TTC549 (cell line): Measurements from ENCODE around the gene PTBP2.

Experiments
- FAIRE-seq: peaks from 2 replicates; lab custom pipeline; 2012; peaks lifted over from hg19 to GRCh38; lab: Jason Lieb, UNC

The PTBP2 gene, protein sequence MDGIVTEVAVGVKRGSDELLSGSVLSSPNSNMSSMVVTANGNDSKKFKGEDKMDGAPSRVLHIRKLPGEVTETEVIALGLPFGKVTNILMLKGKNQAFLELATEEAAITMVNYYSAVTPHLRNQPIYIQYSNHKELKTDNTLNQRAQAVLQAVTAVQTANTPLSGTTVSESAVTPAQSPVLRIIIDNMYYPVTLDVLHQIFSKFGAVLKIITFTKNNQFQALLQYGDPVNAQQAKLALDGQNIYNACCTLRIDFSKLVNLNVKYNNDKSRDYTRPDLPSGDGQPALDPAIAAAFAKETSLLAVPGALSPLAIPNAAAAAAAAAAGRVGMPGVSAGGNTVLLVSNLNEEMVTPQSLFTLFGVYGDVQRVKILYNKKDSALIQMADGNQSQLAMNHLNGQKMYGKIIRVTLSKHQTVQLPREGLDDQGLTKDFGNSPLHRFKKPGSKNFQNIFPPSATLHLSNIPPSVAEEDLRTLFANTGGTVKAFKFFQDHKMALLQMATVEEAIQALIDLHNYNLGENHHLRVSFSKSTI

GRCh38 chr1:96721416-96722160, at the start of gene PTBP2:
Gene PTBP2 (plus strand): TSS chr1:96721784. CDS start chr1:96721865, 81 bp downstream.
- no peak for FAIRE-seq

DNA sequence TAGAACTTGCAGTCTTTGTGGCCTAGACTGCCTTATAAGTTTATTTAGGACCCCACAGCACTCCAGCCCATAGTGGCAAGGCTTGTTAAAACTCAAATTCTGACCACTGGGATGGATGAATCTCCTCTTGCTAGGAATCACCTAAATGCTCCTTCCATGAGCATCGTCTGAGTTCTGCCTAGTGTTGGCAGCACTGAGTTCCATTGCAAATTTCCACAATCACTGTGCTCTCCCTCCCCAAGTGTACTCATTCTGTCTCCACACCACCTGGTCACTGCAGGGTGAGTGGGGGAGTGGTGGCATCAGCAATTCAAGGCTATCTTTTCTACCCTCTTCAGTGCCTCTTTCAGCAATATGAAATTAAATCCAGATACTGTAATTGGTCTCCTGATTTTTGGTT, 46.7 kb upstream of the PTBP2 start:
- no peak for FAIRE-seq

DNA sequence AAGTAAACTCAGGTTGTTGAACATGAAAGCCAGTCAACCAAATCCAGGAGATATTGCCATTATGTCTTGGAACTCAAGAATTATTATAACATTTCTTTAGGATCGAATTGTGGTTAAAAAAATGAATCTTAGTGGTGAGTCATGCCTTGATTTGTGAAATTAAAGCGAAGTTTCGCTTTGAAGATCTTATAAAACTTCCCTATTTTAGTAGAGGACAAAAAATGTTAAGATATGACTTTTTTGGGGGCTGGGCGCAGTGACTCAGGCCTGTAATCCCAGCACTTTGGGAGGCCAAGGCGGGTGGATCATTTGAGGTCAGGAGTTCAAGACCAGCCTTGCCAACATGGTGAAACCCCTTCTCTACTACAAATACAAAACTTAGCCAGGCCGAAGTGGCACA, 39.5 kb upstream of the PTBP2 start:
- no peak for FAIRE-seq

DNA sequence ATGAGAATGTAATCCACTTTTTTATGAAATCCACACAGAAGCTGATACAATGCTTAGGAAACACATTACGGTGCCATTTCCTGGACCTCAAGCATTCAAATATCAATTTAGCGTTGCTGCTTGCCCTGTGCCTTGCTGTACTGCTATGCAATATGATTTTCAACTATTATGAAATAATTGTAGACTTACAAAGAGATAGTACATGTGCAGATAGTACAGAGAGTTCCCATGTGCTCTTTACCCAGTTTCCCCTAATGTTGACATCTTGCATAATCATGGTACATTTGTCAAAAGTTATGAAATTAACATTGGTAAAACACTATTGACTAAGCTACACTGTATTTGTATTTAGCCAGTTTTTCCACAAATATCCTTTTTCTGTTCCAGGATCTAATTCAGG, 37.7 kb upstream of the PTBP2 start:
- FAIRE-seq: no peak

DNA sequence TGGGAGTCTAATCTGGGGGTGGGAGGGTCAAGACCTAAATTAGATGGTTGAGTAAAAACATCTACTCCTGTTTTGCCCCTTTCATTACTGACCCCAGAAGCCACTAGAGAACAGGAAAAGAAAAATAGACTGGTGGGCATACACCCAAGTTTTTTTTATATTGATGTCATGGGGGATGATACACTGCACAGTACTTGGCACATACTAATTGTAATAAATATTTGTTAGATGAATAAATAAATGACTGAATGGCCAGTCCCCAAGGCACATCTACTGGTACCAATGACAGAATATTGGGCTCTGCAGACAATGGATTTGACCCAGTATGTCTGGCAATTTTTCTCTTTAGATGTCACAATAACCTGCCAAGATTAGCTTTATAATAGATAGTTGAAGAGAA, 36.8 kb upstream of the PTBP2 start:
- no peak for FAIRE-seq

- no peak for FAIRE-seq
These were observed 32.8 kb upstream of the PTBP2 start for GRCh38 chr1:96688767-96689166.

GRCh38 chr1:96695954-96696353, 25.6 kb upstream of the PTBP2 start:
- no peak for FAIRE-seq

GRCh38 chr1:96698342-96698983, 23.1 kb upstream of the PTBP2 start:
- FAIRE-seq: no peak

GRCh38 chr1:96703186-96703585, 18.4 kb upstream of the PTBP2 start:
- FAIRE-seq: no peak

GRCh38 chr1:96707023-96707422, 14.6 kb upstream of the PTBP2 start:
- FAIRE-seq: no peak

- FAIRE-seq: no peak
These were observed 13.1 kb upstream of the PTBP2 start for GRCh38 chr1:96708482-96708881.

- no peak for FAIRE-seq
These were observed 10.7 kb upstream of the PTBP2 start for GRCh38 chr1:96710708-96711477.

- no peak for FAIRE-seq
These were observed 7.9 kb upstream of the PTBP2 start for GRCh38 chr1:96713649-96714048.

DNA sequence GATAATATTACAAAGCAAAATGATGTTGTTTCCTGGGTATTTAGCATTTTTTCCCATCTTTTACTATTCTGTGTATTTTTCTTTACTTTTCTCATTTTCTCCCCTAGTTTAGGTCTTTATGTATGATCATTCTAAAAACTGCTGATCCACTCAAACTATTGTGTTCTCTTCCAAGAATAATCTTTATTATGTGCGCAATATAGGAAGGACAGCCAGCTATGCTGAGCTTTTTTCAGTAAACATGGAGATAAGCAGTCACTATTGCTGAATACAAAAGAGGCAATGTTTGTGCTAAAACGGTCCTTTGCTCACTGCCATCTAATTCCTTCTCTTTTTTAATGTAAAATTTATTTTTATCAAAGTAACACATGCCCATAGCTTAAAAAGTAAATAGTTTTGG, 6.7 kb upstream of the PTBP2 start:
- FAIRE-seq: no peak

DNA sequence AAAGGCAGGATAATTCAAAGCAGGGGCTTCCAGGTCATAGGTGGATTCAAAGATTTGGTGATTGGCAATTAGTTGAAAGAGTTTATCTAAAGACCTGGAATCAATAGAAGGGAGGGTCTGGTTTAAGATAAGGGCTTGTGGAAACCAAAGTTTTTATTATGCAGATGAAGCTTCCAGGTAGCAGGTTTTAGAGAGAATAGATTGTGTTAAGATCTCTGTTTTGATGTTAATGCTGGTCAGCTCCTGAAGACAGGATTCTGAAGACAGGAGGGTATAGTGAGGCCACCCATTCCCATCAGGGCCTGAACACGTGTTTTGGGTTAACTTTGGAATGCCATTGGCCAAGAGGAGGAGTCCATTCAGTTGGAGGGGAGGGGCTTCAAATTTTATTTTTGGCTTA, 6.1 kb upstream of the PTBP2 start:
- FAIRE-seq: no peak

DNA sequence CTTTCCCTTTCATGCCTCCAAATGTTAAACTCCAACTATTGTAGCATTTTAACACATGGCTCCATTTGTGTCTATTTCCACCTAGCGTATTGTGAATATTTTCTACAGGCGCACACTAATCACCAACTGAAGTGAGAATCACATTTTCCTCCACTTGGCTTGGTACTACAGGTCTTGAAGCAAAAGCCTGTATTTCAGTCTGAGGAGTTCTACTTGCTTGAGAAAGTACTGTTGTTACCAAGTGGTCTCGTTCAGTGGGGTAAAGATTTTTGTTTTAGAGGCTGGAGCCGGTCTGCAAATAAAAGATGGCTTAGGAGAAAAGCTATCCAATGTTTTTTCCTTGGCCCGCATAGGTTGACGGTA, 550 bp upstream of the PTBP2 start:
- no peak for FAIRE-seq

DNA sequence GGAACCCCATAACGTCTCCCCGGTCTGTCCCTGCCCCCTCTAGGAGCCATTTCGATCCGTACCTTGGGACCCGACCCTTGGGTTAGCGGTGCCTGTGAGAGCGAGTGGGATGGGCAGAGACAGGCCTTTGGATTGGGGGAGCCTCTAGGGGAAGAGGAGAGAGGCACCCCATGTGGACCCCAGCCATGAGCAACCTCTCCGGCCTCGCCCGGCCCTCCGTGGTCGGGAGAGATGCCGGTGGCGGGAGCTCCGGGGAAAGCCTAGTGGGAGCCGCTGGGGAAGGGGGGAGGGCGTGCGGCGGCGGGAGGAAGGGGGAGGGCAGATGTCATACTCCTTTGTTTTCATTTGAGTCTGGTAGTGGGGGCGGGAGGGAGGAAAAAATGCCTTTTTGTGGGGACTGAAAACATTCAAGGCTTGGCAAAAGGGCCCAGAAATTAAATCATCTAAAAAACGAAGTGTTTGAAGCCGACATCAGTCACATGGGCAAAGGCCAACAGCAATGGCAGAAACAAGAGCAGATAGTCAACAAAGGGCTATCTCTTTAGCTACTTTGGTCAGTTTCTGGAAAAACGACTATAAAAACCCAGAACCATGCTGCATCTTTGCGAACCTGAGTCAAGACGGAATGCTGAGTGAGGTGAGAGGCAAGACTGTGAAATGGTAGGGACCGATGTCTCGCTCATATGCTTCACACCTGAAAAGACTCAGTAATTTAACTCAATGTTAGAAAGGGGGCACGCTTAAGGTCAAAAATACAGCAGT, 758 bp downstream of the PTBP2 start:
- FAIRE-seq: no peak

- FAIRE-seq: no peak
These were observed 1.4 kb downstream of the PTBP2 start for GRCh38 chr1:96722958-96723357.

DNA sequence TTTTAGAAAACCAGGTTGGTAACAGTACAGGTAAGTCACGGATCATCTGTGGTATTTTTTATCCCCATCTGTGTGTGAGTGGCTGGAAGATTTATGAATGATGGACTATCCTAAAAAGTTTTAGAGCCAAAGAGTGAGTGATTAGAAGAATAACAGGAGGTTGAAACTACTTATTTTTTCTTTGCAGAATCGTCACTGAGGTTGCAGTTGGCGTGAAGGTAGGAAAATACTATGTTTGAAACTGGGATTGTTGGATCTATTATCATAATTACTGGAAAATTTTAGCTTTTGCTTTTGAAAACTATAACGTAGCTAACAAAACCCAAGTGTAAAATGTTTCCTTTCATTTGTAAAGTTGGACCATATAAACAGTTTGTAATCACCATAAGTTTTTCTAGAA, 1.8 kb downstream of the PTBP2 start:
- no peak for FAIRE-seq

DNA sequence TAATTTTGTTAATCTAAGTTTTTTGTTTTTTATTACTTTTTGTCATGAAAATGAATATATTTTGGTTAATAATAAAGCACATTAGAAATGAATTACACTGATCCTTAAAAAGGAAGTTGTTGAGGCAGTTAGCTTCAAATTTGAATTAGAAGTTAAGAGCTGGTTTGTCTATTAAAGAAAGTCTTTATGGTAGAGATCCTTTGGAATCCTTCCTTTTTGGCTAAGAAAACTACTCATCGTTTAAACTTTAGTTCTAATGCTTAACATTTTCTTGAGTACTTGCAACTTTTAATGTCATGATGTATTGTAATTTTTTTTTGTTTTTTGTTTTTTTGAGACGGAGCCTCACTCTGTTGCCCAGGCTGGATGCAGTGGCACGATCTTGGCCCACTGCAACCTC, 2.4 kb downstream of the PTBP2 start:
- FAIRE-seq: no peak

- FAIRE-seq: no peak
These were observed 6.3 kb downstream of the PTBP2 start for GRCh38 chr1:96727860-96728259.
